Smooth muscle cell (in vitro differentiated cells): ENCODE results near the gene SMIM38. TPM values are rescaled to one million over a fixed set of nuclear protein-coding genes. Genes with fewer than 3 reads are reported as not detected.

Source experiments
- DNase-seq: peaks from one replicate; lab custom pipeline; 2025; ENCODE audit not compliant: unreplicated experiment; lab: John Stamatoyannopoulos, UW
- H2AFZ ChIP-seq: fragments of 200-600 bp; sonication (generic); 2 replicates; pipeline ENCODE4 v1.6.0; 2016; ENCODE audit warnings: antibody characterized with exemption, low read depth, mild to moderate bottlenecking
- H3F3A ChIP-seq: fragments of 200-600 bp; sonication (generic); 2 replicates; pipeline ENCODE4 v1.6.0; 2017; ENCODE audit warnings: antibody characterized with exemption, low read depth
- H3K27ac ChIP-seq: fragments of 200-600 bp; sonication (generic); 2 replicates; pipeline ENCODE4 v1.5.1; 2016; ENCODE audit warnings: low read depth, mild to moderate bottlenecking
- H3K27me3 ChIP-seq: fragments of 200-600 bp; sonication (generic); 2 replicates; pipeline ENCODE4 v1.6.1; 2016; ENCODE audit warnings: low read depth, mild to moderate bottlenecking
- H3K36me3 ChIP-seq: fragments of 200-600 bp; sonication (generic); 2 replicates; pipeline ENCODE4 v1.5.1; 2016; ENCODE audit warnings: low read depth
- H3K4me1 ChIP-seq: fragments of 200-600 bp; sonication (generic); 2 replicates; pipeline ENCODE4 v1.5.1; 2016; ENCODE audit warnings: low read depth
- H3K4me2 ChIP-seq: fragments of 200-600 bp; sonication (generic); 2 replicates; pipeline ENCODE4 v1.6.0; 2016; ENCODE audit warnings: mild to moderate bottlenecking
- H3K4me3 ChIP-seq: fragments of 200-600 bp; sonication (generic); 2 replicates; pipeline ENCODE4 v1.5.1; 2016; ENCODE audit warnings: mild to moderate bottlenecking
- H3K79me2 ChIP-seq: fragments of 200-600 bp; sonication (generic); 2 replicates; pipeline ENCODE4 v1.6.0; 2016; ENCODE audit warnings: low read depth, mild to moderate bottlenecking
- H3K9ac ChIP-seq: fragments of 200-600 bp; sonication (generic); 2 replicates; pipeline ENCODE4 v1.6.0; 2016; ENCODE audit warnings: low read depth
- H3K9me3 ChIP-seq: fragments of 200-600 bp; sonication (generic); replicated peaks from 2 replicates; pipeline ENCODE4 v1.5.1; 2016; ENCODE audit warnings: low read depth
- H4K20me1 ChIP-seq: fragments of 200-600 bp; sonication (generic); 2 replicates; pipeline ENCODE4 v1.6.0; 2016; ENCODE audit warnings: low read depth
- WGBS: methylation state at CpG from one replicate; pipeline ENCODE4 v1.1.7; 2016; ENCODE audit warnings: low lambda C conversion rate; 5-methylcytosine and 5-hydroxymethylcytosine counted together
- polyA plus RNA-seq: library from polyadenylated mRNA; unstranded; fragments of >200 nt; fragmentation: Nextera tagmentation; extraction: Ambion mirVana; gene quantifications from 2 replicates; pipeline ENCODE4 v1.2.1, GENCODE V29; 2016
- total RNA-seq: library from RNA; depleted of rRNA; stranded (reverse); fragments of >200 nt; gene quantifications from 2 replicates; pipeline ENCODE4 v1.2.3, GENCODE V29; 2014
- TF ChIP-seq, protein P1 (sequence below): fragments of 200-600 bp; sonication (generic); IDR thresholded peaks from 2 replicates; pipeline ENCODE4 v1.5.1; 2017; ENCODE audit warnings: borderline replicate concordance, mild to moderate bottlenecking, antibody characterized with exemption; ENCODE audit not compliant: insufficient read depth, poor library complexity, severe bottlenecking

The SMIM38 gene
- total and polyA plus RNA-seq, 2 experiments from 2014 or later: 0.27 TPM; not detected in 1

DNA sequence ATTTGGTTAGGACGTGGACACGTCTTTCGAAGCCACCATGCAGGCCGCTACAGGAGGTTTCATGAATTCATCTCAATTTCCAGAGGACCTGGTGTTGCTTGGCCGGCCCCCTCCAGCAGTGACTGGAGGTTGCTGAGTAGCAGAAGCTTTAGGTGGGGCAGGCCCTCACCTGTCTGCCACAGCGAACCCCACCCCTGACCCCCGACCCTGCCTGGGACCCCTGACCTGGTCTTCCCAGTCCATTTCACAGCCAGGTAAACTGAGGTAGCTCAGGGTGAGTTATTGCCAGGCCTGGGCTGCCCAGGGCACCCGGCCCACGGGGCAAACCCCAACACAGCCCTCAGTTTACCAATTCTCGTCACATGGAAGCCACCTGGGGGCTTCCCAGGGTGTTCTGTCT, 39.1 kb upstream of the SMIM38 start:
- Histone ChIP-seq H3K36me3 (no peaks in the 10 kb centered on the region), H3K4me3 (no peak overlapping the region), H2AFZ (no peak overlapping the region), H3K27me3 (no peaks in the 10 kb centered on the region), H4K20me1 (no peaks in the 10 kb centered on the region), H3K9ac (no peak overlapping the region), H3K4me2 (no peak overlapping the region), H3K79me2 (no peaks in the 10 kb centered on the region), H3K4me1 (no peaks in the 10 kb centered on the region), H3K9me3 (no peaks in the 10 kb centered on the region), H3K27ac (no peak overlapping the region), H3F3A (no peaks in the 10 kb centered on the region)
- no peak for DNase-seq
- WGBS: 95% methylated on average over 10 of the region's 10 CpGs
- TF ChIP-seq, protein P1, sequence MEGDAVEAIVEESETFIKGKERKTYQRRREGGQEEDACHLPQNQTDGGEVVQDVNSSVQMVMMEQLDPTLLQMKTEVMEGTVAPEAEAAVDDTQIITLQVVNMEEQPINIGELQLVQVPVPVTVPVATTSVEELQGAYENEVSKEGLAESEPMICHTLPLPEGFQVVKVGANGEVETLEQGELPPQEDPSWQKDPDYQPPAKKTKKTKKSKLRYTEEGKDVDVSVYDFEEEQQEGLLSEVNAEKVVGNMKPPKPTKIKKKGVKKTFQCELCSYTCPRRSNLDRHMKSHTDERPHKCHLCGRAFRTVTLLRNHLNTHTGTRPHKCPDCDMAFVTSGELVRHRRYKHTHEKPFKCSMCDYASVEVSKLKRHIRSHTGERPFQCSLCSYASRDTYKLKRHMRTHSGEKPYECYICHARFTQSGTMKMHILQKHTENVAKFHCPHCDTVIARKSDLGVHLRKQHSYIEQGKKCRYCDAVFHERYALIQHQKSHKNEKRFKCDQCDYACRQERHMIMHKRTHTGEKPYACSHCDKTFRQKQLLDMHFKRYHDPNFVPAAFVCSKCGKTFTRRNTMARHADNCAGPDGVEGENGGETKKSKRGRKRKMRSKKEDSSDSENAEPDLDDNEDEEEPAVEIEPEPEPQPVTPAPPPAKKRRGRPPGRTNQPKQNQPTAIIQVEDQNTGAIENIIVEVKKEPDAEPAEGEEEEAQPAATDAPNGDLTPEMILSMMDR: no peak

DNA sequence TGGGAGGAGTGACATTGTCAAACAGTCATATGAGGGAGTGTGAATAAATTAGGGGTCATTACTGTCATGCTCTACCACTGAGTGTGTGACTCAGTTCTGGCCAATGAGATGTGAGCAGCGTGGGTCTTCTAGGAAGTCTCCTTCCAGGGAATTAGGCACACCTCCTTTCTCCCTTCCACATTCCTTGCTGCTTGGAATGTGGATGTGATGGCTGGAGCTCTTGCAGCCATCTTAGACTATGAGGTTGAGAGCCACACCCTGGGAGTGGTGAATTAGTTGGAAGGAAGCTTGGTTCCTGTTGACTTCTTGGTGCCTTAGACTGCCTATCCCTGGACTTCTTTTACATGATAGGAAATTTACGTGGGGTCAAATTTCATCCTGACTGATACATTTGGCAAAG, 36.5 kb upstream of the SMIM38 start:
- no peak for DNase-seq
- H3K27me3 ChIP-seq: no peaks in the 10 kb centered on the region
- WGBS: 79% methylated on average over 2 of the region's 2 CpGs

DNA sequence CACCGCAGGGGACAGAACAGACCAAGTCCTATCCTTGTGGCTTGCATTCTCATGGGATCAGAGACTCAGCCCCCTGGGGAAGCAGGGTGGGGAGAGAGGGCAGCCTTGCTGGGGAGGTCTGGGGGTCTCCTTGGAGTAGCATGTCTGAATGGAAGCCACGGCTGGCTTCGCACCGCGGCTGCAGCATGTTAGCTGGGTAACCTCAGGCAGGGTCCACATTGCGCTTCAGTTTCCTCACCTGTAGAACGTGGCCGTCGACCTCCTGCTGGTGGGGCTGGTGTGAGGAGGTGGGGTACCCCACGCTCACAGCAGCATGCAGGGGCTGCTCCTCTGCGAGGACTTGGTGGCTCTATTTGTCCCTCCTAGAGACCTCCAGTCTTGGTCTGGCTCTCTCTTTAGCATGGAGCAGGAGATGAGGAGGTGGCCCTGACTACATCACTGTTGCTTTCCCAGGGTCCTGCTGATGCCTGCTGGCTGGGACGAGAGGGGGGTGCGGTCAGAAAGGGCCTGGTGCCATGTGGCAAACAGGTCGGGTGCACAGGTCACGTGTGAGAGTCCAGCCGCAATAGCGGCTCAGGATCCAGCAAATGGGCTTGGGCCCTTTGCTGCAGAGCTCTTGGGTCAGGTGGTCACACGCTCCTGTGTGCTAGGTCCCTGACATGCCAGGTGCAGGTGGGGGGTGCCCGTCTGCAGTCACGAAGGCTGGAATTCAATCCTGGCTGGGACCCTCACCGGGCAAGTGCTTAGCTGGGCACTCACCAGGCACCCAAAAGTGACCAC, 35.4 kb upstream of the SMIM38 start:
- Histone ChIP-seq H3K4me3 (no peak overlapping the region), H3K9ac (no peak overlapping the region), H3K27ac (no peak overlapping the region), H3F3A (no peaks in the 10 kb centered on the region), H3K79me2 (no peaks in the 10 kb centered on the region), H3K4me1 (peaks cover 8% of the 10 kb centered on the region), H3K27me3 (no peaks in the 10 kb centered on the region), H3K36me3 (no peaks in the 10 kb centered on the region), H3K9me3 (no peaks in the 10 kb centered on the region), H3K4me2 (no peak overlapping the region), H4K20me1 (no peaks in the 10 kb centered on the region), H2AFZ (no peak overlapping the region)
- 94% methylated on average over 21 of the region's 21 CpGs for WGBS
- no peak for DNase-seq
- TF ChIP-seq, protein P1: no peak

More for the DNA sequence above, 36.5 kb upstream of the SMIM38 start:
- Histone ChIP-seq H3K4me2 (no peak overlapping the region), H3K79me2 (no peaks in the 10 kb centered on the region), H2AFZ (no peak overlapping the region), H3K36me3 (no peaks in the 10 kb centered on the region), H3F3A (no peaks in the 10 kb centered on the region), H3K9me3 (no peaks in the 10 kb centered on the region), H3K4me1 (peaks cover 8% of the 10 kb centered on the region), H3K27ac (no peak overlapping the region), H3K9ac (no peak overlapping the region), H3K4me3 (no peak overlapping the region), H4K20me1 (no peaks in the 10 kb centered on the region)
- TF ChIP-seq, protein P1: no peak

DNA sequence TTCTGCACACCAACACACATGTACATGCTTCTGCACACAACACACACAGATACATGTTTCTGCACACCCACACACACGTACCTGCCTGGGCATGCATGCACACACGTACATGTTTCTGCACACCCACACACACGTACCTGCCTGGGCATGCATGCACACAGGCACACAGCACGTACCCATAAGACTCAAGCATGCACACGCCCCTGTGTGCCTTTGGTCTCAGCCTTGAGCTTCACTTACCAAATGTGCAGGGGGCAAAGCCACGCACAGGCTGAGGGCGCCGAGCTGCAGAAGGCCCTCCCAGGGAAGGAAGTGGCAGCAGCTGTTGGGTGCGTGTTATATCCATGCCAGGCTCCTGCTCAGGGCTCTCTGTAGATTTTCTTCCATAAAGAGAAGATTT, 34.7 kb upstream of the SMIM38 start:
- Histone ChIP-seq H3K9me3 (no peaks in the 10 kb centered on the region), H4K20me1 (no peaks in the 10 kb centered on the region), H2AFZ (no peak overlapping the region), H3K36me3 (no peaks in the 10 kb centered on the region), H3K4me2 (no peak overlapping the region), H3F3A (no peaks in the 10 kb centered on the region), H3K4me3 (no peak overlapping the region), H3K27ac (no peak overlapping the region), H3K4me1 (peaks cover 8% of the 10 kb centered on the region), H3K27me3 (no peaks in the 10 kb centered on the region), H3K79me2 (no peaks in the 10 kb centered on the region), H3K9ac (no peak overlapping the region)
- TF ChIP-seq, protein P1: no peak
- 91% methylated on average over 9 of the region's 9 CpGs for WGBS
- DNase-seq: no peak
